HCT116 (cell line): ENCODE measurements around the gene DDTL. TPM values are rescaled to one million over a fixed set of nuclear protein-coding genes. Genes with fewer than 3 reads are reported as not detected.

Experiments used
- ATAC-seq: fragments of 200-7000 bp; cut with Tn5 transposase; 2 replicates; pipeline ENCODE4 v1.9.1; 2020; ENCODE audit warnings: mild to moderate bottlenecking, moderate library complexity
- BruUV-seq: library from RNA; stranded (reverse); fragments of 400-500 nt; replicated peaks from 2 replicates; lab custom pipeline; 2021; lab: Mats Ljungman, UMichigan
- CTCF ChIA-PET: fragments of 300-600 bp; sonication (Branson Sonifier 250); formaldehyde crosslinking; loops from one replicate; lab custom pipeline; 2021; ENCODE audit warnings: antibody characterized with exemption; lab: Charles Lee
- POLR2A ChIA-PET: fragments of 300-600, 350-600 bp; sonication (Branson Sonifier 250); formaldehyde crosslinking; loops from one replicate; lab custom pipeline; 2021; ENCODE audit warnings: antibody characterized with exemption; lab: Charles Lee
- RAD21 ChIA-PET, 2 experiments: fragments of 300-600 bp; sonication (Branson Sonifier 250); formaldehyde crosslinking; loops; one replicate each; lab custom pipeline; 2023; ENCODE audit warnings: low total read pairs in 2 of 2; ENCODE audit not compliant: uncharacterized antibody in 2 of 2, unreplicated experiment in 2 of 2, low non-redundant PET in 1 of 2; lab: Charles Lee
- DNase-seq: peaks from one replicate; pipeline ENCODE4 v3.0.0-alpha.2; 2010; ENCODE audit warnings: low read depth, low spot score
- H2AFZ ChIP-seq: fragments of 200-600 bp; shearing (Covaris generic), sonication (generic); 2 replicates; pipeline ENCODE4 v1.6.1; 2017; ENCODE audit warnings: low read depth, mixed run types, mixed read lengths, antibody characterized with exemption, low read length; ENCODE audit not compliant: poor library complexity, severe bottlenecking
- H3K27ac ChIP-seq: 2 replicates; pipeline ENCODE4 v1.5.1; 2012; ENCODE audit warnings: low read depth, low read length
- H3K27me3 ChIP-seq: fragments of 200-600 bp; sonication (generic); 2 replicates; pipeline ENCODE4 v1.6.1; 2016; ENCODE audit warnings: mixed run types, low read length, mixed read lengths; ENCODE audit not compliant: insufficient read depth
- H3K36me3 ChIP-seq, 2 experiments: fragments of 200-500 bp in 1 of 2; fragments of 200-600 bp in 1 of 2; sonication (Bioruptor generic) in 1 of 2; sonication (generic) in 1 of 2; 2 replicates each; pipeline versions ENCODE4 v1.5.1 to v1.6.1; 2014 to 2016; ENCODE audit warnings: low read length in 2 of 2, inconsistent platforms in 1 of 2, mixed read lengths in 1 of 2, mixed run types in 1 of 2; ENCODE audit not compliant: insufficient read depth in 2 of 2, control insufficient read depth in 1 of 2
- H3K4me1 ChIP-seq, 2 experiments: fragments of 200-600 bp in 1 of 2; sonication (generic) in 1 of 2; 2 replicates each; pipeline versions ENCODE4 v1.5.1 to v1.6.1; 2012 to 2017; ENCODE audit warnings: low read length in 2 of 2, inconsistent platforms in 1 of 2, mild to moderate bottlenecking in 1 of 2, mixed read lengths in 1 of 2, mixed run types in 1 of 2, moderate library complexity in 1 of 2; ENCODE audit not compliant: insufficient read depth in 2 of 2, control insufficient read depth in 1 of 2
- H3K4me2 ChIP-seq: fragments of 200-600 bp; sonication (generic); 2 replicates; pipeline ENCODE4 v1.6.1; 2017; ENCODE audit warnings: mixed run types, low read length, mixed read lengths
- H3K4me3 ChIP-seq, 2 experiments: fragments of 200-600 bp in 1 of 2; sonication (generic) in 1 of 2; replicated peaks in 1 of 2; 2 replicates each; pipeline ENCODE4 v1.5.1; 2011 to 2016; ENCODE audit warnings: low read length in 2 of 2, control low read depth in 1 of 2, low read depth in 1 of 2, mild to moderate bottlenecking in 1 of 2, mixed read lengths in 1 of 2, mixed run types in 1 of 2
- H3K79me2 ChIP-seq: fragments of 200-600 bp; sonication (generic); 2 replicates; pipeline ENCODE4 v1.6.1; 2017; ENCODE audit warnings: mild to moderate bottlenecking, mixed run types, low read length, moderate library complexity, mixed read lengths; ENCODE audit not compliant: insufficient read depth
- H3K9ac ChIP-seq: fragments of 200-600 bp; sonication (generic); 2 replicates; pipeline ENCODE4 v1.6.1; 2016; ENCODE audit warnings: low read length, mixed read lengths
- H3K9me2 ChIP-seq: fragments of 200-600 bp; sonication (generic), shearing (Covaris generic); 2 replicates; pipeline ENCODE4 v1.6.1; 2017; ENCODE audit warnings: mixed run types, mild to moderate bottlenecking, moderate library complexity; ENCODE audit not compliant: insufficient read depth
- H3K9me3 ChIP-seq, 2 experiments: fragments of 200-500 bp in 1 of 2; fragments of 200-600 bp in 1 of 2; sonication (Bioruptor generic) in 1 of 2; sonication (generic) in 1 of 2; 2 replicates each; pipeline ENCODE4 v1.6.1; 2014 to 2017; ENCODE audit warnings: low read length in 2 of 2, mixed read lengths in 2 of 2, inconsistent platforms in 1 of 2, low read depth in 1 of 2, mild to moderate bottlenecking in 1 of 2, mixed run types in 1 of 2, moderate library complexity in 1 of 2; ENCODE audit not compliant: control insufficient read depth in 1 of 2, insufficient read depth in 1 of 2
- H4K20me1 ChIP-seq: fragments of 200-600 bp; sonication (generic), shearing (Covaris generic); 2 replicates; pipeline ENCODE4 v1.6.1; 2017; ENCODE audit warnings: mixed run types, mild to moderate bottlenecking, moderate library complexity; ENCODE audit not compliant: insufficient read depth
- CEBPB ChIP-seq: IDR thresholded peaks from 2 replicates; pipeline ENCODE4 v1.6.1; 2012; ENCODE audit warnings: low read depth
- ELF1 ChIP-seq: IDR thresholded peaks from 2 replicates; pipeline ENCODE4 v1.6.1; 2012; ENCODE audit warnings: low read depth, borderline replicate concordance
- JUND ChIP-seq: IDR thresholded peaks from 2 replicates; pipeline ENCODE4 v1.6.1; 2012
- POLR2A ChIP-seq: IDR thresholded peaks from 2 replicates; pipeline ENCODE4 v1.7.0; 2011; ENCODE audit warnings: borderline replicate concordance; ENCODE audit not compliant: insufficient read depth, insufficient read length; ENCODE audit errors: extremely low read depth
- POLR2AphosphoS5 ChIP-seq: IDR thresholded peaks from 2 replicates; pipeline ENCODE4 v1.6.1; 2011; ENCODE audit warnings: mild to moderate bottlenecking, low read depth, low read length, moderate library complexity
- RAD21 ChIP-seq: IDR thresholded peaks from 2 replicates; pipeline ENCODE4 v1.6.1; 2012; ENCODE audit warnings: low read depth, mild to moderate bottlenecking
- SIN3A ChIP-seq: IDR thresholded peaks from 2 replicates; pipeline ENCODE4 v1.6.1; 2012; ENCODE audit warnings: low read depth
- SP1 ChIP-seq: IDR thresholded peaks from 2 replicates; pipeline ENCODE4 v1.6.1; 2012; ENCODE audit warnings: low read depth
- SRF ChIP-seq: IDR thresholded peaks from 2 replicates; pipeline ENCODE4 v1.6.1; 2012; ENCODE audit warnings: low read depth
- TCF7L2 ChIP-seq: IDR thresholded peaks from 2 replicates; pipeline ENCODE4 v1.7.0; 2011; ENCODE audit warnings: borderline replicate concordance, inconsistent platforms; ENCODE audit not compliant: insufficient read depth, insufficient read length; ENCODE audit errors: extremely low read depth
- YY1 ChIP-seq: IDR thresholded peaks from 2 replicates; pipeline ENCODE4 v1.6.1; 2011; ENCODE audit warnings: low read length, low read depth, moderate library complexity, mild to moderate bottlenecking; ENCODE audit not compliant: insufficient replicate concordance; ENCODE audit errors: extremely low read depth
- ZFX ChIP-seq: fragments of 450-650 bp; IDR thresholded peaks from 2 replicates; pipeline ENCODE4 v1.6.1; 2017
- ZNF274 ChIP-seq: fragments of 200-500 bp; sonication (Bioruptor generic); IDR thresholded peaks from 2 replicates; pipeline ENCODE4 v1.6.1; 2014; ENCODE audit warnings: mild to moderate bottlenecking, low read depth, low read length, inconsistent platforms
- intact Hi-C: fragments of 100-400 bp; cut with micrococcal nuclease; formaldehyde crosslinking; loops from 2 replicates; pipeline ENCODE4 v1.10.0; 2022
- total RNA-seq: library from RNA; stranded (reverse); gene quantifications from one replicate; pipeline ENCODE4 v1.2.1, GENCODE V29; 2021; ENCODE audit not compliant: unreplicated experiment
- TF ChIP-seq, protein P1 (sequence below): IDR thresholded peaks from 2 replicates; pipeline ENCODE4 v1.6.1; 2012
- TF ChIP-seq, protein P2 (sequence below): IDR thresholded peaks from 2 replicates; pipeline ENCODE4 v1.6.1; 2012
- TF ChIP-seq, protein P3 (sequence below): IDR thresholded peaks from 2 replicates; pipeline ENCODE4 v1.6.1; 2011; ENCODE audit warnings: mild to moderate bottlenecking, low read length, moderate library complexity; ENCODE audit not compliant: insufficient replicate concordance; ENCODE audit errors: extremely low read depth

The DDTL gene
- total RNA-seq, 1 experiment from 2014 or later, result 3.4 TPM

DNA sequence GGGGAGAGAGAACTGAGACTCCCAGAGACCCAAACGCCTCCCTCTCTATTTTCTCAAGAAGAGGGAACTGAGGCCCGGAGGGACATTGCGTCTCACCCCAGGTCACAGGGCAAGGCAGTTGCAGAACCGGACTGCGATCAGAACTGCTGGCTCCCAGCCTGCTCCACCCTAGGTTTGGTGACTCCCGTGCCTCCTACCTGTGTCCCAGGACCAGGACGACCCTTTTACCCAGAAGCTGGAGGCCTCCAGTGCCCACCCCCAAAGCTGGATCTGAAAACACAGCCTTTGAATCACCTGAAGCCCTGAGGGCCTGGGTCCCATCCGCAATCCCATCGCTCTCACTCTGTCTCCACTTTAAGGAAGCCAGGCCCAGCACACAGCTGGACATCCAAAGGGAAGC is 37.2 kb downstream of the DDTL start:
- DNase-seq, result no peak
- H3K36me3 ChIP-seq, result no peaks in the 10 kb centered on the region
- peaks cover 0 to 12% of the 10 kb centered on the region in 2 experiments; a peak in 2 of 4 replicates for H3K4me1 ChIP-seq
- ATAC-seq, result no peak
- intact Hi-C loops, result no loop called here
- H3K27ac ChIP-seq, result no peak overlapping the region
- no peak overlapping the region for H2AFZ ChIP-seq
- TF ChIP-seq ELF1, result no peak
- no peak for TF ChIP-seq YY1
- no peak for TF ChIP-seq TCF7L2
- TF ChIP-seq CEBPB, result no peak
- no peak for TF ChIP-seq SRF
- TF ChIP-seq POLR2AphosphoS5, result no peak
- TF ChIP-seq, protein P1, sequence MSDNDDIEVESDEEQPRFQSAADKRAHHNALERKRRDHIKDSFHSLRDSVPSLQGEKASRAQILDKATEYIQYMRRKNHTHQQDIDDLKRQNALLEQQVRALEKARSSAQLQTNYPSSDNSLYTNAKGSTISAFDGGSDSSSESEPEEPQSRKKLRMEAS, result no peak
- no peak for TF ChIP-seq ZNF274
- H3K9ac ChIP-seq, result no peak overlapping the region
- H3K4me3 ChIP-seq, result no peak overlapping the region
- H4K20me1 ChIP-seq, result no peaks in the 10 kb centered on the region
- H3K4me2 ChIP-seq, result no peak overlapping the region
- no TSS peak for BruUV-seq
- no peaks in the 10 kb centered on the region for H3K9me2 ChIP-seq
- CTCF ChIA-PET, result no interaction called here
- H3K9me3 ChIP-seq, result no peaks in the 10 kb centered on the region
- RAD21 ChIA-PET, result no interaction called here
- H3K79me2 ChIP-seq, result no peaks in the 10 kb centered on the region
- no peaks in the 10 kb centered on the region for H3K27me3 ChIP-seq
- POLR2A ChIA-PET, result no interaction called here

DNA sequence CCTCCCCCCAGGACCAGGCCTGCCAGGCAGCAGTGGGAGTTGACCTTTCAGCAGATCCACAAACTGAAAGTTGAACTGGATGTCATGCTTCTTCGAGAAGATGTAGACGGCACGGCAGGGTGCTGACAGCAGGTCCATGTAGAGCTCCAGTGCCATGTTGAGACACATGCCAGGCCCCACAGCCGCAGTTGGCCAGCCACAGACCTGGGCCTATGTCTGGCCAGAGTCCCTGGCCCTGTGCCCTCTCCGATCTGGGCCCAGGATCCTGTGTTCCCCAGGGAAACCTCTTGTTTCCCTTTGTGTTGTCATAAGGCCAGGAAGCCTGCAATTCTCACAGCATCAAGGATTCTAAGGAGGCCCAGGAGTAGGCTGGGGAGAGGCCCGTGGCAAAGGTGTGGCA is 38.5 kb downstream of the DDTL start, which contains the start of gene GSTT4:
TSS of gene GSTT4 (minus strand) at position 253 of the 400 bp plus-strand sequence. CDS start at position 156, 97 bp downstream.
- no peaks in the 10 kb centered on the region for H3K27me3 ChIP-seq
- no peaks in the 10 kb centered on the region for H3K36me3 ChIP-seq
- H3K9me2 ChIP-seq, result no peaks in the 10 kb centered on the region
- H3K27ac ChIP-seq, result no peak within 1 kb of the TSS
- no peaks in the 10 kb centered on the region for H3K79me2 ChIP-seq
- no peaks in the 10 kb centered on the region for H4K20me1 ChIP-seq
- intact Hi-C loops, result loop anchor here (5.0 kb wide), 1 partner anchor 758 kb away; no protein-coding TSS in a partner anchor
- no peak within 1 kb of the TSS for H3K4me2 ChIP-seq
- peaks cover 0 to 7% of the 10 kb centered on the region in 2 experiments; a peak in 2 of 4 replicates for H3K4me1 ChIP-seq
- no peaks in the 10 kb centered on the region; a peak in 1 of 4 replicates for H3K9me3 ChIP-seq
- no TSS peak for BruUV-seq
- ATAC-seq (no peak), DNase-seq (no peak)
- RAD21 ChIA-PET, result no interaction called here
- H2AFZ ChIP-seq, result no peak within 1 kb of the TSS
- no peak within 1 kb of the TSS for H3K9ac ChIP-seq
- CTCF ChIA-PET, result no interaction called here
- H3K4me3 ChIP-seq, result no peak within 1 kb of the TSS
- POLR2A ChIA-PET, result no interaction called here
- TF ChIP-seq CEBPB (no peak), ELF1 (no peak), TCF7L2 (no peak), POLR2A (no peak), ZNF274 (no peak), RAD21 (no peak), SIN3A (no peak), JUND (no peak), SP1 (no peak), ZFX (no peak)
- TF ChIP-seq, protein P2, sequence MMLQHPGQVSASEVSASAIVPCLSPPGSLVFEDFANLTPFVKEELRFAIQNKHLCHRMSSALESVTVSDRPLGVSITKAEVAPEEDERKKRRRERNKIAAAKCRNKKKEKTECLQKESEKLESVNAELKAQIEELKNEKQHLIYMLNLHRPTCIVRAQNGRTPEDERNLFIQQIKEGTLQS, result no peak
- TF ChIP-seq, protein P3, sequence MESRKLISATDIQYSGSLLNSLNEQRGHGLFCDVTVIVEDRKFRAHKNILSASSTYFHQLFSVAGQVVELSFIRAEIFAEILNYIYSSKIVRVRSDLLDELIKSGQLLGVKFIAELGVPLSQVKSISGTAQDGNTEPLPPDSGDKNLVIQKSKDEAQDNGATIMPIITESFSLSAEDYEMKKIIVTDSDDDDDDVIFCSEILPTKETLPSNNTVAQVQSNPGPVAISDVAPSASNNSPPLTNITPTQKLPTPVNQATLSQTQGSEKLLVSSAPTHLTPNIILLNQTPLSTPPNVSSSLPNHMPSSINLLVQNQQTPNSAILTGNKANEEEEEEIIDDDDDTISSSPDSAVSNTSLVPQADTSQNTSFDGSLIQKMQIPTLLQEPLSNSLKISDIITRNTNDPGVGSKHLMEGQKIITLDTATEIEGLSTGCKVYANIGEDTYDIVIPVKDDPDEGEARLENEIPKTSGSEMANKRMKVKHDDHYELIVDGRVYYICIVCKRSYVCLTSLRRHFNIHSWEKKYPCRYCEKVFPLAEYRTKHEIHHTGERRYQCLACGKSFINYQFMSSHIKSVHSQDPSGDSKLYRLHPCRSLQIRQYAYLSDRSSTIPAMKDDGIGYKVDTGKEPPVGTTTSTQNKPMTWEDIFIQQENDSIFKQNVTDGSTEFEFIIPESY, result no peak
- TF ChIP-seq, protein P1, result no peak
